ENCODE results near the gene KLHL35.

DNA sequence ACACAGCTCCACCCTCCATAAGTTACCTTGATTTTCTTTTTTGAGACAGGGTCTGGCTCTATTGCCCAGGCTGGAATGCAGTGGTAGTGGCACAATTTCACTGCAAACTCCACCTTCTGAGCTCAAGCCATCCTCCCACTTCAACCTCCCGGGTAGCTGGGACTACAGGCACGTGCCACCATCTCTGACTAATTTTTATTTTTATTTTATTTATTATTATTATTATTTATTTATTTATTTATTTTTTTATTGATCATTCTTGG is 24.1 kb downstream of the KLHL35 start:
- TF ChIP-seq, protein P1, sequence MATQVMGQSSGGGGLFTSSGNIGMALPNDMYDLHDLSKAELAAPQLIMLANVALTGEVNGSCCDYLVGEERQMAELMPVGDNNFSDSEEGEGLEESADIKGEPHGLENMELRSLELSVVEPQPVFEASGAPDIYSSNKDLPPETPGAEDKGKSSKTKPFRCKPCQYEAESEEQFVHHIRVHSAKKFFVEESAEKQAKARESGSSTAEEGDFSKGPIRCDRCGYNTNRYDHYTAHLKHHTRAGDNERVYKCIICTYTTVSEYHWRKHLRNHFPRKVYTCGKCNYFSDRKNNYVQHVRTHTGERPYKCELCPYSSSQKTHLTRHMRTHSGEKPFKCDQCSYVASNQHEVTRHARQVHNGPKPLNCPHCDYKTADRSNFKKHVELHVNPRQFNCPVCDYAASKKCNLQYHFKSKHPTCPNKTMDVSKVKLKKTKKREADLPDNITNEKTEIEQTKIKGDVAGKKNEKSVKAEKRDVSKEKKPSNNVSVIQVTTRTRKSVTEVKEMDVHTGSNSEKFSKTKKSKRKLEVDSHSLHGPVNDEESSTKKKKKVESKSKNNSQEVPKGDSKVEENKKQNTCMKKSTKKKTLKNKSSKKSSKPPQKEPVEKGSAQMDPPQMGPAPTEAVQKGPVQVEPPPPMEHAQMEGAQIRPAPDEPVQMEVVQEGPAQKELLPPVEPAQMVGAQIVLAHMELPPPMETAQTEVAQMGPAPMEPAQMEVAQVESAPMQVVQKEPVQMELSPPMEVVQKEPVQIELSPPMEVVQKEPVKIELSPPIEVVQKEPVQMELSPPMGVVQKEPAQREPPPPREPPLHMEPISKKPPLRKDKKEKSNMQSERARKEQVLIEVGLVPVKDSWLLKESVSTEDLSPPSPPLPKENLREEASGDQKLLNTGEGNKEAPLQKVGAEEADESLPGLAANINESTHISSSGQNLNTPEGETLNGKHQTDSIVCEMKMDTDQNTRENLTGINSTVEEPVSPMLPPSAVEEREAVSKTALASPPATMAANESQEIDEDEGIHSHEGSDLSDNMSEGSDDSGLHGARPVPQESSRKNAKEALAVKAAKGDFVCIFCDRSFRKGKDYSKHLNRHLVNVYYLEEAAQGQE (IDR thresholded peaks at IDR 0.05; ENCODE audit: insufficient read depth in 1 of 2, low read depth in 2 of 2, low read length in 2 of 2), result no peak
- no peak for TF ChIP-seq FOXP2 (optimal IDR thresholded peaks at IDR 0.05; ENCODE audit: borderline replicate concordance, extremely low read depth, extremely low read length, insufficient read depth)
- TF ChIP-seq TAF1 (IDR thresholded peaks at IDR 0.05; ENCODE audit: borderline replicate concordance, insufficient read depth, low read length), result no peak

Data from PFSK-1 (cell line).